ENCODE data around the gene HSD3B7. TPM values are rescaled to one million over a fixed set of nuclear protein-coding genes. Genes with fewer than 3 reads are reported as not detected.
A peak's percentile ranks its signal among the peaks of the same experiment; 100 is the strongest.

Gene HSD3B7
- total and polyA plus RNA-seq, 2 of the 4 experiments (the other 2 are of a cell fraction), result 8.5 to 11.3 TPM

DNA sequence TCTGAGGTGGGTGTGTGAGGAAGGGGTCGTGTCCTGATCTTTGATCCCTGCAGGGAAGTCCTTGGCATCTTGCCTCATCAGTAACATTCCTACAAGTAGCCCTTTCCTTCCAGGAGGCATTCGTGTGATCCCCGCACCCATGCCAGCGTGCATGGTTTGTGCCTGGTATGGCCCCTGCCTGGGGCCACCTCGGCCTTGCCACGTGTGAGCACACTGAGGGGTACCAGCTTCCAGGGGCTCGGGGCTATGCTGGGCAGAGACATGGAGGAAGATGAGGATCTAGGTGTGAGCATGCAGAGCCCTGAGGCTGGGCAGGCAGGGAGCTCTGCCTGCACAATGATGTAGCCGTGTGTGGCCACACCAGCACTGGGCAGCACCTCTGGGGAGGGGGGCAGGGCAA, 6.0 kb downstream of the HSD3B7 start:
- Histone ChIP-seq H4K91ac (ENCODE audit: insufficient read depth, low read depth, low read length) (no peak overlapping the region), H3K4me2 (ENCODE audit: low read depth, low read length) (no peak overlapping the region), H3K27ac (ENCODE audit: insufficient read depth, low read length) (no peak overlapping the region), H2BK5ac (ENCODE audit: low read depth, low read length, poor library complexity, severe bottlenecking) (no peak overlapping the region), H3K79me1 (ENCODE audit: low read depth in 1 of 2, low read length in 2 of 2) (peaks cover 0 to 5% of the 10 kb centered on the region in 2 experiments; a peak in 2 of 4 replicates), H4K8ac (ENCODE audit: low read depth in 2 of 2, low read length in 2 of 2) (no peak overlapping the region), H2AK9ac (replicated peaks; ENCODE audit: low read depth, low read length, poor library complexity) (peak overlapping the region; percentile 55), H2BK120ac (ENCODE audit: low read depth, low read length) (no peak overlapping the region), H4K5ac (ENCODE audit: low read depth, low read length) (no peak overlapping the region), H3K4me1 (ENCODE audit: control insufficient read depth, insufficient read depth, low read length) (no peaks in the 10 kb centered on the region), H2BK20ac (ENCODE audit: low read depth, low read length) (no peak overlapping the region), H3K14ac (replicated peaks; ENCODE audit: low read depth, low read length) (no peak overlapping the region), H3K9me1 (ENCODE audit: insufficient read depth, low read length) (peaks cover under 1% of the 10 kb centered on the region), H3K56ac (ENCODE audit: extremely low read depth, insufficient read depth, low read length) (no peak overlapping the region), H2AFZ (replicated peaks; ENCODE audit: low read length, poor library complexity) (no peak overlapping the region), H3K9me3 (ENCODE audit: control insufficient read depth, insufficient read depth, low read length) (no peaks in the 10 kb centered on the region), H2AK5ac (ENCODE audit: low read depth, low read length) (no peak overlapping the region), H3K18ac (ENCODE audit: low read depth, low read length) (no peak overlapping the region), H3K27me3 (ENCODE audit: control insufficient read depth, insufficient read depth, low read length) (no peaks in the 10 kb centered on the region), H3K4ac (ENCODE audit: low read depth, low read length) (no peak overlapping the region), H4K20me1 (ENCODE audit: insufficient read depth, low read length) (no peaks in the 10 kb centered on the region), H3K4me3 (ENCODE audit: insufficient read depth, low read depth, low read length) (no peak overlapping the region), H2BK15ac (ENCODE audit: low read depth, low read length) (no peak overlapping the region), H3K23ac (ENCODE audit: low read depth, low read length) (no peak overlapping the region), H3K36me3 (ENCODE audit: control insufficient read depth, insufficient read depth, low read length) (peaks cover 5% of the 10 kb centered on the region; the same call in 1 of the 2 replicates), H3K9ac (ENCODE audit: low read depth, low read length) (no peak overlapping the region)
- no TSS peak for BruUV-seq (replicated peaks)
- DNase-seq (no peak), ATAC-seq (ENCODE audit: low read depth) (no peak)
- POLR2A ChIA-PET (ENCODE audit: unreplicated experiment), result no interaction called here
- CTCF ChIA-PET, result no interaction called here
- 86% methylated on average over 5 of the region's 8 CpGs; no CpG with 5 or more reads in 1 of the 2 experiments for whole genome bisulfite sequencing, 2 experiments (ENCODE audit: extremely low coverage in 2 of 2, insufficient read length in 1 of 2)
- TF ChIP-seq NFE2L2 (IDR thresholded peaks at IDR 0.05; ENCODE audit: low read depth, low read length), result no peak
- TF ChIP-seq MAFK (IDR thresholded peaks at IDR 0.05; ENCODE audit: low read depth, low read length), result no peak
- no peak for TF ChIP-seq BHLHE40 (IDR thresholded peaks at IDR 0.05; ENCODE audit: low read depth, low read length)
- TF ChIP-seq MXI1 (IDR thresholded peaks at IDR 0.05; ENCODE audit: borderline replicate concordance, low read depth, low read length), result no peak
- no peak for TF ChIP-seq POLR2A (IDR thresholded peaks at IDR 0.05; ENCODE audit: low read depth, low read length)
- TF ChIP-seq CEBPB (IDR thresholded peaks at IDR 0.05; ENCODE audit: low read depth, low read length), result no peak
- TF ChIP-seq, protein P1, sequence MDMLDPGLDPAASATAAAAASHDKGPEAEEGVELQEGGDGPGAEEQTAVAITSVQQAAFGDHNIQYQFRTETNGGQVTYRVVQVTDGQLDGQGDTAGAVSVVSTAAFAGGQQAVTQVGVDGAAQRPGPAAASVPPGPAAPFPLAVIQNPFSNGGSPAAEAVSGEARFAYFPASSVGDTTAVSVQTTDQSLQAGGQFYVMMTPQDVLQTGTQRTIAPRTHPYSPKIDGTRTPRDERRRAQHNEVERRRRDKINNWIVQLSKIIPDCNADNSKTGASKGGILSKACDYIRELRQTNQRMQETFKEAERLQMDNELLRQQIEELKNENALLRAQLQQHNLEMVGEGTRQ (IDR thresholded peaks at IDR 0.05; ENCODE audit: low read depth, low read length), result no peak
- no peak for TF ChIP-seq RFX5 (IDR thresholded peaks at IDR 0.05; ENCODE audit: low read depth, low read length)
- in situ Hi-C loops (cut with MboI; ENCODE audit: low sequenced_read_pairs) (loop anchor here (10.0 to 25.0 kb wide), 2 partner anchors 454 to 721 kb away; partner anchors contain the start of gene ZNF843), intact Hi-C loops (cut with micrococcal nuclease) (no loop called here), dilution Hi-C loops (cut with HindIII; ENCODE audit: low sequenced_read_pairs, unreplicated experiment) (no loop called here)
